Activated CD4-positive, alpha-beta T cell treated with anti-CD3 and anti-CD28 coated beads, Interleukin-2, amount 50 U/mL, for 48 hours (primary cell): ENCODE measurements around the gene NCAPG.

ENCODE experiments used
- DNase-seq, 2 experiments: peaks; one replicate each; pipeline ENCODE4 v3.0.0-alpha.2; 2020

Gene NCAPG

DNA sequence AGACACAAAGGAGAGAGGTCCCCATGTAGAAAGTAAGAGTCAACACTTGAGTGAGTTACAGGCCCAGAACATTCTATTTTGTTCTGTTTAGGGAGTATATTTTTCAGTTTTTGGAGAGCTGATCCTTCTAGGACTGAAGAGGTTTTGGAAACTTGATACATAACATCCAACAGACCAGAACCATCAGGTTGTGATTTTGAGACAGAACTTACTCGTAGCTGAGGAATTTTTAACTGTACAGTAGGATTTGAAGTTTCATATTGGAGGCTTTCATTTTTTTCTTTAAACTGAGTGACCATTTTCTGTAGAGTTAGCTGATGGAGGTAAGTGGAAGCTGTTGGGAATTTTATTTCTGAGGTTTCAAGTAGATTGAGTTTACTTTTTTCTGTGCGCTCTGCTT is 73.3 kb downstream of the NCAPG start:
- no peak for DNase-seq

DNA sequence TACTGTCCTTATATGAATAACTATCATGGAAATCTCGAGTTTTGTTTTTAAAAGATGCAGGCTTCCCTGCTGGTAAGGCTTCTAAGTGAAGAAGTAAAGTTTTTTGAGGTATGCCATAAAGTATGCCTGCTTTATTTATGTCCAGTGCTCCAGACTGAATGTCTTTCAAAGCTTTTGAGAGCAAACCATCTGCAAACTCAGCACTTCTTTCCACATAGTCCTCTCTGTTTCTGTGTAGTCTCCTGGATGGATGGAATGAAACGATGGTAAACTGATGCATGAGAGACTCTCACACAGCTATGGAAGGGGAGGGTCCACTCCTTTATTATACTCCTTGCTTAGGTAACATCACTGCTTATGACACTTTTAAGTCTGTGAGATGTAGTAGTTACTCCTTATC is 73.7 kb downstream of the NCAPG start:
- no peak for DNase-seq

- DNase-seq: no peak
Measured at GRCh38 chr4:17889692-17890091, 78.9 kb downstream of the NCAPG start.

GRCh38 chr4:17894421-17894820 is 83.6 kb downstream of the NCAPG start:
- DNase-seq: no peak
